Fibroblast of mammary gland (primary cell): Measurements from ENCODE around the gene MORF4L2.

Source experiments
- DNase-seq: peaks from one replicate; pipeline ENCODE4 v3.0.0-alpha.2; 2010; ENCODE audit warnings: low read depth
- H3K4me3 ChIP-seq: 2 replicates; pipeline ENCODE4 v1.5.1; 2011; ENCODE audit warnings: low read depth, mild to moderate bottlenecking, low read length, moderate library complexity; ENCODE audit not compliant: control insufficient read depth
- CTCF ChIP-seq: conservative IDR thresholded peaks from 2 replicates; pipeline ENCODE4 v1.5.1; 2011; ENCODE audit warnings: low read depth, low read length, inconsistent platforms; ENCODE audit not compliant: control insufficient read depth, insufficient read depth

MORF4L2 gene

GRCh38 chrX:103686199-103687072, at the start of gene MORF4L2:
TSS of gene MORF4L2 (minus strand) at chrX:103686699. CDS start at chrX:103677027, 9,672 bp downstream.
- TF ChIP-seq CTCF = no peak
- H3K4me3 ChIP-seq = peak within 1 kb of the TSS; percentile 86
- DNase-seq = peak; percentile 99

GRCh38 chrX:103734125-103734760, 47.7 kb upstream of the MORF4L2 start:
- peak; percentile 55 for DNase-seq
- TF ChIP-seq CTCF = no peak
- H3K4me3 ChIP-seq = no peak overlapping the region

GRCh38 chrX:103733017-103733416, 46.5 kb upstream of the MORF4L2 start:
- H3K4me3 ChIP-seq = no peak overlapping the region
- TF ChIP-seq CTCF = no peak
- peak; percentile 24 for DNase-seq

GRCh38 chrX:103730796-103731493, 44.4 kb upstream of the MORF4L2 start:
- peak; percentile 90 for DNase-seq
- H3K4me3 ChIP-seq = no peak overlapping the region
- TF ChIP-seq CTCF = no peak

GRCh38 chrX:103730147-103730795, 43.8 kb upstream of the MORF4L2 start:
- no peak for TF ChIP-seq CTCF
- peak; percentile 14 for DNase-seq
- no peak overlapping the region for H3K4me3 ChIP-seq

- H3K4me3 ChIP-seq = no peak overlapping the region
- TF ChIP-seq CTCF = no peak
- DNase-seq = no peak
These were observed 42.5 kb upstream of the MORF4L2 start for GRCh38 chrX:103729015-103729414.
